GM12875 (cell line): ENCODE measurements around the gene ZBTB6.
A peak's percentile ranks its signal among the peaks of the same experiment; 100 is the strongest.

ENCODE experiments used
- H3K4me3 ChIP-seq: one replicate; pipeline ENCODE4 v1.5.1; 2011; ENCODE audit warnings: low read depth, low read length, control low read depth
- TF ChIP-seq, protein P1 (sequence below): IDR thresholded peaks from 2 replicates; pipeline ENCODE4 v1.5.1; 2011; ENCODE audit warnings: low read depth, mild to moderate bottlenecking, control low read depth, inconsistent platforms, low read length, moderate library complexity, borderline replicate concordance; ENCODE audit not compliant: insufficient read depth

The ZBTB6 gene

DNA sequence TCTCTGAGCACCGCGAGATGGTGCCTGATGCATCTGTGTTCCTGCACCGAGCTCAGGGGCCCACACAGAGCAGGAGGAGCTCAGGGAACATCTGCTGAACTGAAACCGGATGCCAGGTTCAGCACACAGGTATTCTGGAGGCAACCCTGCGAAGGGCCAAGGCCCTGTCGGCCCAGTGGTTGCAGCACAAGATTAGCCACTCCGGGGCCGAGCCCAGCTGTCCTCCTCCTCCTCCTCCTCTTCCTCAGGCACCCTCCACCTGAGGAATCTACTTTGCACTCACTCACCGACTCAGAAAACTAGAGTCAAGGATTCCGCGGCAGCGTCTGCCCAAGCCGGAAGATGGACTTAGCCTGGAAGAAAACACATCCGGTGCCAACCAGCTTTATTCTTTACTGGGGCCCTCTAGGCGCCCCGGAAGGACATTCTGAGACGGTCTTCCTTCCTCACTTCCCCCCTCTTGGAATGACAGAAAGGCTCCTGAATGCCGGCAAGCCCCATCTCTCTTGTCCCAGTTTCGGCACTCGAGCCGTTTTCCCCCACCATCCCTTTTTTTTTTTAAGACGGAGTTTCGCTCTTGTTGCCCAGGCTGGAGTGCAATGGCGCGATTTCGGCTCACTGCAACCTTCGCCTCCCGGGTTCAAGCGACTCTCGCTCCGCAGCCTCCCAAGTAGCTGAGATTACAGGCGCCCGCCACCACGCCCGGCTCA is at the start of gene ZBTB6:
Gene ZBTB6, minus strand, starts transcription at position 360 of the 710 bp plus-strand sequence. CDS start 1,251 bp downstream, outside the sequence.
- TF ChIP-seq, protein P1, sequence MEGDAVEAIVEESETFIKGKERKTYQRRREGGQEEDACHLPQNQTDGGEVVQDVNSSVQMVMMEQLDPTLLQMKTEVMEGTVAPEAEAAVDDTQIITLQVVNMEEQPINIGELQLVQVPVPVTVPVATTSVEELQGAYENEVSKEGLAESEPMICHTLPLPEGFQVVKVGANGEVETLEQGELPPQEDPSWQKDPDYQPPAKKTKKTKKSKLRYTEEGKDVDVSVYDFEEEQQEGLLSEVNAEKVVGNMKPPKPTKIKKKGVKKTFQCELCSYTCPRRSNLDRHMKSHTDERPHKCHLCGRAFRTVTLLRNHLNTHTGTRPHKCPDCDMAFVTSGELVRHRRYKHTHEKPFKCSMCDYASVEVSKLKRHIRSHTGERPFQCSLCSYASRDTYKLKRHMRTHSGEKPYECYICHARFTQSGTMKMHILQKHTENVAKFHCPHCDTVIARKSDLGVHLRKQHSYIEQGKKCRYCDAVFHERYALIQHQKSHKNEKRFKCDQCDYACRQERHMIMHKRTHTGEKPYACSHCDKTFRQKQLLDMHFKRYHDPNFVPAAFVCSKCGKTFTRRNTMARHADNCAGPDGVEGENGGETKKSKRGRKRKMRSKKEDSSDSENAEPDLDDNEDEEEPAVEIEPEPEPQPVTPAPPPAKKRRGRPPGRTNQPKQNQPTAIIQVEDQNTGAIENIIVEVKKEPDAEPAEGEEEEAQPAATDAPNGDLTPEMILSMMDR, result no peak
- peak within 1 kb of the TSS; percentile 73 for H3K4me3 ChIP-seq

- H3K4me3 ChIP-seq, result no peak overlapping the region
- TF ChIP-seq, protein P1, result no peak
These were observed 48.0 kb upstream of the ZBTB6 start for GRCh38 chr9:122961139-122961538.

DNA sequence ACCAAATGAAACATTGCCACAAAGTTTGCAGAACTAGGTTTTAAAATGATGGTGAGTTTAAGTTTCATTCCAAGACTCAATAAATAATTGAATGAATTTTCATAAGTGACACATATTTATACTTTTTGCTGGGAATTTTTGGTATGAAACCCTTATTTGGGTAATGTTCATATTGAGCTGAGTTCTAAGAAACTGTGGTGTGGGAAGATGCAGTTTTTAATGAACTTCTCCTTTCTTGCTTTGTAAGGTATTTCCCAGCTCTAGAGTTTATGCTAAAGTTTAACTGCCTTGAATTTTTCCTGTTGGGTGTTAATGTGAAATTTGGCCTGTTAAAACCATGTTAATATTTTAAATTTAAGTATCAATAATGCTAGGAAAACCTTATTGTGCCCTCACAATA is 42.8 kb upstream of the ZBTB6 start:
- TF ChIP-seq, protein P1, result no peak
- no peak overlapping the region for H3K4me3 ChIP-seq

DNA sequence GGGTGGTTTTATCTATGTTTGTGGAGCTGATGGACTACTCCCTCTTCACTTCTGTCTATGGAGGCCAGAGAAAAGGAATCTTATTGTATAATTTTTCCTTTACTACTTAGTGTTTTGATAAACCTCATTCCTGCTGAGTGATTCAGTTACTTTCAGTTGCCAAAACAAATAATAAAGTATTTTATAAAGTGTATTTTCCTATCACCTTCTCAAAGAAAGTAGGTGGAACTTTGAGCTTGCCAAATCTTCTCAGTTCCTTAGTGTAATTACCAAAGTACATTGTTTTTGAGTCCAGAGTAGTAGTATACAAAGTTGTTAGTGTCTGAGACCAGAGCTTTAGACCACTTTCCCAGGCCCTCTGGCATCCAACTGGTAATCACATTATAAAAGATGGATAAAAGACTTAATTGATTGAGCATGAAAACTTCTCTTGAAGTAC is 41.1 kb upstream of the ZBTB6 start:
- no peak overlapping the region for H3K4me3 ChIP-seq
- TF ChIP-seq, protein P1, result no peak

DNA sequence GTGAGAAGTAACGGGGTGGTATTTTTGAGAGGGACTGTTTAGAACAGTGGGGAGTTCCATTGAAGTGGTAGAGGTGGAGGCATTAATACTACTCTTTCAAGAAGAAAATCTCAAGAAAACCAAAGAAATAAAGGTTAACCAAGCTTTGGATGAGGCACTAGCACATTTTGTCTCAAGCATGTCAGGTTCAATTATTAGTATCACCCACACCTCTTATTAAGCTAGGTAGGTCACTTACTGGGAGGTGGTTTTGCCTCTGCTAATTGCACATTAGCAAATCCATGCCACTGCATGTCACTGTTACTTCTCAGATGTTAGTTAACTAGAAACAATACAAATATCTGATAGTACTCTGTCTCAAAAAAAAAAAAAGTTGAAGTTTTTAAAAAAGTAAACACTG is 37.9 kb upstream of the ZBTB6 start:
- no peak overlapping the region for H3K4me3 ChIP-seq
- TF ChIP-seq, protein P1, result no peak

GRCh38 chr9:122950263-122950662 is 37.1 kb upstream of the ZBTB6 start:
- H3K4me3 ChIP-seq, result no peak overlapping the region
- TF ChIP-seq, protein P1, result no peak

DNA sequence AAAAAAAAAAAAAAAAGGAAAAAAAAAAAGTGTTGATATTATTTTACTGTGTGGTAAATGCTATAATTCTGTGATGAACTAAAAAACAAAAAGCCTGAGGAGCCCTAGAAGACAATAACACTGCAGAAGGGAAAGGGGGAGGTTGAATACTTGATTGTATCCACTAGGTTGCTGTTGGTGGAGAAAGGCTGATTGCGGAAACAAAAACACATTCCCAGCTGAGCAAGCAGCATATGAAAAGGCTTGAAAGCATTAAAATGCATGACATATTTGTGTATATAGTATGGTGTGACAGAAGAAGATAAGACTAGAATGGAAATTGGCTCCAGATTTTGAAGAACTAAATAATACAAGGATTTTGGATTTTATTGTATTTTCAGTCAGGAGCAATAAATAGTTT is 36.6 kb upstream of the ZBTB6 start:
- TF ChIP-seq, protein P1, result no peak
- H3K4me3 ChIP-seq, result no peak overlapping the region
